ENCODE measurements around the gene SEC24B. TPM values are rescaled to one million over a fixed set of nuclear protein-coding genes. Genes with fewer than 3 reads are reported as not detected.

SEC24B gene
- total and polyA plus RNA-seq, 10 of the 15 experiments (the other 5 are each of a cell fraction or from before 2014, with no cell fraction given), result 6.4 to 43.2 (median 16.0) TPM

- intact Hi-C loops (cut with micrococcal nuclease; ENCODE audit: unreplicated experiment), result loop anchor here (2.0 to 10.0 kb wide), 7 partner anchors 29 to 635 kb away; partner anchors contain the start of genes CASP6, ELOVL6, GAR1 and SEC24B
- under 1% methylated on average over 49 of the region's 73 CpGs for WGBS (ENCODE audit: insufficient coverage, insufficient replicate concordance, low lambda C conversion rate, missing lambda C conversion rate)
- H3K79me2 ChIP-seq (ENCODE audit: control insufficient read depth, insufficient read depth, low read length), result peaks cover 20% of the 10 kb centered on the region
- no TSS peak for BruUV-seq (replicated peaks)
- H3K36me3 ChIP-seq (ENCODE audit: control insufficient read depth in 2 of 2, insufficient read depth in 2 of 2, low read length in 1 of 2), result no peaks in the 10 kb centered on the region
- peak within 1 kb of the TSS; percentile 87 for H3K27ac ChIP-seq (ENCODE audit: control insufficient read depth, insufficient read depth)
- ChIA-PET SMC1A (ENCODE audit: uncharacterized antibody, unreplicated experiment) (interaction anchor here (0.6 to 1.9 kb wide), 9 partner anchors 12 to 170 kb away, joined by 3 to 6 read pairs (median 3); partner anchors contain the start of gene PLA2G12A), POLR2A (interaction anchor here (0.6 to 2.7 kb wide), 11 partner anchors 15 to 244 kb away, joined by 3 to 9 read pairs (median 4); partner anchors contain the start of genes PLA2G12A and SEC24B), RAD21 (ENCODE audit: unreplicated experiment) (interaction anchor here (1.0 to 1.8 kb wide), 8 partner anchors 12 to 244 kb away, joined by 3 to 8 read pairs (median 4); partner anchors contain the start of genes CASP6 and PLA2G12A), CTCF (interaction anchor here (0.8 to 1.6 kb wide), 5 partner anchors 15 to 266 kb away, joined by 3 to 7 read pairs (median 4); partner anchors contain the start of gene SEC24B)
- ATAC-seq, result peak; percentile 95
- peak within 1 kb of the TSS; percentile 88 for H3K4me2 ChIP-seq (ENCODE audit: control insufficient read depth, insufficient read depth)
- FAIRE-seq, result no peak
- peak within 1 kb of the TSS; percentile 96 for H2AFZ ChIP-seq (ENCODE audit: control insufficient read depth, low read depth, low read length)
- H3K4me3 ChIP-seq, result peak within 1 kb of the TSS; percentile 85
- H3K9ac ChIP-seq (ENCODE audit: control insufficient read depth, insufficient read depth, low read length), result peak within 1 kb of the TSS; percentile 87
- H3K4me1 ChIP-seq (ENCODE audit: control insufficient read depth, insufficient read depth, low read length), result peaks cover 3% of the 10 kb centered on the region; the same call in 1 of the 2 replicates
- no peaks in the 10 kb centered on the region; the same call in 1 of the 2 replicates for H4K20me1 ChIP-seq (ENCODE audit: control insufficient read depth, insufficient read depth)
- no peaks in the 10 kb centered on the region for H3K27me3 ChIP-seq (replicated peaks in 1 of 2; ENCODE audit: control insufficient read depth in 2 of 2, insufficient read depth in 2 of 2, low read length in 1 of 2)
- H3K9me3 ChIP-seq (replicated peaks; ENCODE audit: control insufficient read depth, insufficient read depth, low read length), result no peaks in the 10 kb centered on the region; the same call in 2 of the 3 replicates
- in situ Hi-C loops (cut with MboI), result no loop called here
- peak; percentile 49 for DNase-seq (ENCODE audit: low read depth, low spot score)
- TF ChIP-seq NFXL1 (IDR thresholded peaks at IDR 0.05; ENCODE audit: borderline replicate concordance), result 0 out of 2 replicates have a peak, but pooled peaks have one; percentile 51
- no peak for TF ChIP-seq CEBPZ (IDR thresholded peaks at IDR 0.05; ENCODE audit: low read depth, low read length)
- peak; percentile 41; the same call in 1 of the 2 replicates for TF ChIP-seq GABPA (IDR thresholded peaks at IDR 0.05; ENCODE audit: low read depth)
- TF ChIP-seq DPF2 (IDR thresholded peaks at IDR 0.05), result peak; percentile 61
- TF ChIP-seq ESRRA (IDR thresholded peaks at IDR 0.05; ENCODE audit: low read length), result no peak
- peak; percentile 95 for TF ChIP-seq LARP7 (IDR thresholded peaks at IDR 0.05)
- no peak for TF ChIP-seq SUPT20H (IDR thresholded peaks at IDR 0.05; ENCODE audit: borderline replicate concordance, control insufficient read depth, low read depth, low read length)
- peak; percentile 34 for TF ChIP-seq HDAC6 (IDR thresholded peaks at IDR 0.05; ENCODE audit: unreplicated experiment)
- peak in 1 of 2 experiments; percentile 22; a peak in 1 of 3 replicates for TF ChIP-seq EGR1 (IDR thresholded peaks at IDR 0.05; ENCODE audit: borderline replicate concordance in 1 of 2, low read depth in 2 of 2, low read length in 2 of 2)
- TF ChIP-seq RUNX3 (IDR thresholded peaks at IDR 0.05; ENCODE audit: low read length), result no peak
- no peak for TF ChIP-seq NR2C2 (IDR thresholded peaks at IDR 0.05; ENCODE audit: borderline replicate concordance, control insufficient read depth, insufficient read length, low read depth)
- TF ChIP-seq CREB1 (IDR thresholded peaks at IDR 0.05; ENCODE audit: low read depth), result peak; percentile 41
- no peak for TF ChIP-seq NR2C1 (IDR thresholded peaks at IDR 0.05)
- TF ChIP-seq BMI1 (IDR thresholded peaks at IDR 0.05; ENCODE audit: borderline replicate concordance), result no peak
- peak; percentile 61; the same call in 1 of the 2 replicates for TF ChIP-seq CBX5 (IDR thresholded peaks at IDR 0.05; ENCODE audit: low read depth)
- peak; percentile 92 for TF ChIP-seq ZNF384 (IDR thresholded peaks at IDR 0.05; ENCODE audit: borderline replicate concordance, low read depth, low read length)
- no peak for TF ChIP-seq MTA3 (IDR thresholded peaks at IDR 0.05; ENCODE audit: borderline replicate concordance, low read length)
- TF ChIP-seq, protein P1, sequence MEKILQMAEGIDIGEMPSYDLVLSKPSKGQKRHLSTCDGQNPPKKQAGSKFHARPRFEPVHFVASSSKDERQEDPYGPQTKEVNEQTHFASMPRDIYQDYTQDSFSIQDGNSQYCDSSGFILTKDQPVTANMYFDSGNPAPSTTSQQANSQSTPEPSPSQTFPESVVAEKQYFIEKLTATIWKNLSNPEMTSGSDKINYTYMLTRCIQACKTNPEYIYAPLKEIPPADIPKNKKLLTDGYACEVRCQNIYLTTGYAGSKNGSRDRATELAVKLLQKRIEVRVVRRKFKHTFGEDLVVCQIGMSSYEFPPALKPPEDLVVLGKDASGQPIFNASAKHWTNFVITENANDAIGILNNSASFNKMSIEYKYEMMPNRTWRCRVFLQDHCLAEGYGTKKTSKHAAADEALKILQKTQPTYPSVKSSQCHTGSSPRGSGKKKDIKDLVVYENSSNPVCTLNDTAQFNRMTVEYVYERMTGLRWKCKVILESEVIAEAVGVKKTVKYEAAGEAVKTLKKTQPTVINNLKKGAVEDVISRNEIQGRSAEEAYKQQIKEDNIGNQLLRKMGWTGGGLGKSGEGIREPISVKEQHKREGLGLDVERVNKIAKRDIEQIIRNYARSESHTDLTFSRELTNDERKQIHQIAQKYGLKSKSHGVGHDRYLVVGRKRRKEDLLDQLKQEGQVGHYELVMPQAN (conservative IDR thresholded peaks at IDR 0.05), result peak; percentile 81; the same call in 1 of the 2 replicates
Measured at GRCh38 chr4:109559983-109560686, 126.5 kb downstream of the SEC24B start, which contains the start of gene MCUB. MCUB (plus strand) TSS chr4:109560246; CDS start chr4:109560338, 92 bp downstream.
